ENCODE measurements around the gene TTC23.

Gene TTC23

GRCh38 chr15:99187936-99188335 lies 61.4 kb downstream of the TTC23 start:
- no peak for DNase-seq

- DNase-seq, result no peak
Observed at GRCh38 chr15:99185414-99186130, 63.8 kb downstream of the TTC23 start.

- DNase-seq, result no peak
Observed at GRCh38 chr15:99182791-99183190, 66.6 kb downstream of the TTC23 start.

- no peak for DNase-seq
Observed at GRCh38 chr15:99181545-99181971, 67.8 kb downstream of the TTC23 start.

GRCh38 chr15:99180964-99181306 lies 68.4 kb downstream of the TTC23 start:
- no peak for DNase-seq

- no peak for DNase-seq
Observed at GRCh38 chr15:99180086-99180963, 69.1 kb downstream of the TTC23 start.

GRCh38 chr15:99177679-99178078 lies 71.7 kb downstream of the TTC23 start:
- no peak for DNase-seq

- no peak for DNase-seq
Observed at GRCh38 chr15:99176757-99177156, 72.6 kb downstream of the TTC23 start.

- no peak for DNase-seq
Observed at GRCh38 chr15:99174567-99175395, 74.6 kb downstream of the TTC23 start.

- DNase-seq, result no peak
Observed at GRCh38 chr15:99172989-99173388, 76.4 kb downstream of the TTC23 start.

GRCh38 chr15:99172171-99172570 lies 77.2 kb downstream of the TTC23 start:
- DNase-seq, result no peak

GRCh38 chr15:99170476-99171065 lies 78.8 kb downstream of the TTC23 start:
- no peak for DNase-seq

GRCh38 chr15:99169769-99170311 lies 79.5 kb downstream of the TTC23 start:
- DNase-seq, result no peak

GRCh38 chr15:99168601-99169580 lies 80.5 kb downstream of the TTC23 start:
- DNase-seq, result no peak

GRCh38 chr15:99167640-99168039 lies 81.7 kb downstream of the TTC23 start:
- no peak for DNase-seq

- no peak for DNase-seq
Observed at GRCh38 chr15:99167201-99167600, 82.2 kb downstream of the TTC23 start.

- DNase-seq, result no peak
Observed at GRCh38 chr15:99165956-99166689, 83.3 kb downstream of the TTC23 start.

- no peak for DNase-seq
Observed at GRCh38 chr15:99165020-99165790, 84.2 kb downstream of the TTC23 start.

GRCh38 chr15:99164119-99164518 lies 85.3 kb downstream of the TTC23 start:
- DNase-seq, result no peak
